ENCODE results near the gene DGKA. TPM values are rescaled to one million over a fixed set of nuclear protein-coding genes. Genes with fewer than 3 reads are reported as not detected.

The DGKA gene
- total and polyA plus RNA-seq, 2 experiments from 2014 or later: 16.1 to 24.6 TPM

- TF ChIP-seq, protein P1, sequence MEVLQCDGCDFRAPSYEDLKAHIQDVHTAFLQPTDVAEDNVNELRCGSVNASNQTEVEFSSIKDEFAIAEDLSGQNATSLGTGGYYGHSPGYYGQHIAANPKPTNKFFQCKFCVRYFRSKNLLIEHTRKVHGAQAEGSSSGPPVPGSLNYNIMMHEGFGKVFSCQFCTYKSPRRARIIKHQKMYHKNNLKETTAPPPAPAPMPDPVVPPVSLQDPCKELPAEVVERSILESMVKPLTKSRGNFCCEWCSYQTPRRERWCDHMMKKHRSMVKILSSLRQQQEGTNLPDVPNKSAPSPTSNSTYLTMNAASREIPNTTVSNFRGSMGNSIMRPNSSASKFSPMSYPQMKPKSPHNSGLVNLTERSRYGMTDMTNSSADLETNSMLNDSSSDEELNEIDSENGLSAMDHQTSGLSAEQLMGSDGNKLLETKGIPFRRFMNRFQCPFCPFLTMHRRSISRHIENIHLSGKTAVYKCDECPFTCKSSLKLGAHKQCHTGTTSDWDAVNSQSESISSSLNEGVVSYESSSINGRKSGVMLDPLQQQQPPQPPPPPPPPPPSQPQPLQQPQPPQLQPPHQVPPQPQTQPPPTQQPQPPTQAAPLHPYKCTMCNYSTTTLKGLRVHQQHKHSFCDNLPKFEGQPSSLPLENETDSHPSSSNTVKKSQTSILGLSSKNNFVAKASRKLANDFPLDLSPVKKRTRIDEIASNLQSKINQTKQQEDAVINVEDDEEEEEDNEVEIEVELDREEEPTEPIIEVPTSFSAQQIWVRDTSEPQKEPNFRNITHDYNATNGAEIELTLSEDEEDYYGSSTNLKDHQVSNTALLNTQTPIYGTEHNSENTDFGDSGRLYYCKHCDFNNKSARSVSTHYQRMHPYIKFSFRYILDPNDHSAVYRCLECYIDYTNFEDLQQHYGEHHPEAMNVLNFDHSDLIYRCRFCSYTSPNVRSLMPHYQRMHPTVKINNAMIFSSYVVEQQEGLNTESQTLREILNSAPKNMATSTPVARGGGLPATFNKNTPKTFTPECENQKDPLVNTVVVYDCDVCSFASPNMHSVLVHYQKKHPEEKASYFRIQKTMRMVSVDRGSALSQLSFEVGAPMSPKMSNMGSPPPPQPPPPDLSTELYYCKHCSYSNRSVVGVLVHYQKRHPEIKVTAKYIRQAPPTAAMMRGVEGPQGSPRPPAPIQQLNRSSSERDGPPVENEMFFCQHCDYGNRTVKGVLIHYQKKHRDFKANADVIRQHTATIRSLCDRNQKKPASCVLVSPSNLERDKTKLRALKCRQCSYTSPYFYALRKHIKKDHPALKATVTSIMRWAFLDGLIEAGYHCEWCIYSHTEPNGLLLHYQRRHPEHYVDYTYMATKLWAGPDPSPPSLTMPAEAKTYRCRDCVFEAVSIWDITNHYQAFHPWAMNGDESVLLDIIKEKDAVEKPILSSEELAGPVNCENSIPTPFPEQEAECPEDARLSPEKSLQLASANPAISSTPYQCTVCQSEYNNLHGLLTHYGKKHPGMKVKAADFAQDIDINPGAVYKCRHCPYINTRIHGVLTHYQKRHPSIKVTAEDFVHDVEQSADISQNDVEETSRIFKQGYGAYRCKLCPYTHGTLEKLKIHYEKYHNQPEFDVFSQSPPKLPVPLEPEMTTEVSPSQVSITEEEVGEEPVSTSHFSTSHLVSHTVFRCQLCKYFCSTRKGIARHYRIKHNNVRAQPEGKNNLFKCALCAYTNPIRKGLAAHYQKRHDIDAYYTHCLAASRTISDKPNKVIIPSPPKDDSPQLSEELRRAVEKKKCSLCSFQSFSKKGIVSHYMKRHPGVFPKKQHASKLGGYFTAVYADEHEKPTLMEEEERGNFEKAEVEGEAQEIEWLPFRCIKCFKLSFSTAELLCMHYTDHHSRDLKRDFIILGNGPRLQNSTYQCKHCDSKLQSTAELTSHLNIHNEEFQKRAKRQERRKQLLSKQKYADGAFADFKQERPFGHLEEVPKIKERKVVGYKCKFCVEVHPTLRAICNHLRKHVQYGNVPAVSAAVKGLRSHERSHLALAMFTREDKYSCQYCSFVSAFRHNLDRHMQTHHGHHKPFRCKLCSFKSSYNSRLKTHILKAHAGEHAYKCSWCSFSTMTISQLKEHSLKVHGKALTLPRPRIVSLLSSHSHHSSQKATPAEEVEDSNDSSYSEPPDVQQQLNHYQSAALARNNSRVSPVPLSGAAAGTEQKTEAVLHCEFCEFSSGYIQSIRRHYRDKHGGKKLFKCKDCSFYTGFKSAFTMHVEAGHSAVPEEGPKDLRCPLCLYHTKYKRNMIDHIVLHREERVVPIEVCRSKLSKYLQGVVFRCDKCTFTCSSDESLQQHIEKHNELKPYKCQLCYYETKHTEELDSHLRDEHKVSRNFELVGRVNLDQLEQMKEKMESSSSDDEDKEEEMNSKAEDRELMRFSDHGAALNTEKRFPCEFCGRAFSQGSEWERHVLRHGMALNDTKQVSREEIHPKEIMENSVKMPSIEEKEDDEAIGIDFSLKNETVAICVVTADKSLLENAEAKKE (CRISPR knock-in tag; IDR thresholded peaks at IDR 0.05): no peak
- no peak for TF ChIP-seq STAT1 (IDR thresholded peaks at IDR 0.05; ENCODE audit: unreplicated experiment)
- no peak for TF ChIP-seq NANOG (IDR thresholded peaks at IDR 0.05; ENCODE audit: borderline replicate concordance)
- TF ChIP-seq ZNF114 (CRISPR knock-in tag; IDR thresholded peaks at IDR 0.05): no peak
- TF ChIP-seq, protein P2, sequence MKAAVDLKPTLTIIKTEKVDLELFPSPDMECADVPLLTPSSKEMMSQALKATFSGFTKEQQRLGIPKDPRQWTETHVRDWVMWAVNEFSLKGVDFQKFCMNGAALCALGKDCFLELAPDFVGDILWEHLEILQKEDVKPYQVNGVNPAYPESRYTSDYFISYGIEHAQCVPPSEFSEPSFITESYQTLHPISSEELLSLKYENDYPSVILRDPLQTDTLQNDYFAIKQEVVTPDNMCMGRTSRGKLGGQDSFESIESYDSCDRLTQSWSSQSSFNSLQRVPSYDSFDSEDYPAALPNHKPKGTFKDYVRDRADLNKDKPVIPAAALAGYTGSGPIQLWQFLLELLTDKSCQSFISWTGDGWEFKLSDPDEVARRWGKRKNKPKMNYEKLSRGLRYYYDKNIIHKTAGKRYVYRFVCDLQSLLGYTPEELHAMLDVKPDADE (IDR thresholded peaks at IDR 0.05): no peak
- TF ChIP-seq EZH2 (IDR thresholded peaks at IDR 0.05; ENCODE audit: low read depth, unreplicated experiment): no peak
- TF ChIP-seq CTCF (conservative IDR thresholded peaks at IDR 0.05; ENCODE audit: low read depth in 2 of 2): no peak
- no peak for TF ChIP-seq POLR2AphosphoS5 (IDR thresholded peaks at IDR 0.05; ENCODE audit: low read depth)
- no peak for TF ChIP-seq CREB1 (CRISPR knock-in tag; IDR thresholded peaks at IDR 0.05; ENCODE audit: low read depth)
- no peak for TF ChIP-seq EZH2phosphoT487 (IDR thresholded peaks at IDR 0.05; ENCODE audit: unreplicated experiment)
- TF ChIP-seq, protein P3, sequence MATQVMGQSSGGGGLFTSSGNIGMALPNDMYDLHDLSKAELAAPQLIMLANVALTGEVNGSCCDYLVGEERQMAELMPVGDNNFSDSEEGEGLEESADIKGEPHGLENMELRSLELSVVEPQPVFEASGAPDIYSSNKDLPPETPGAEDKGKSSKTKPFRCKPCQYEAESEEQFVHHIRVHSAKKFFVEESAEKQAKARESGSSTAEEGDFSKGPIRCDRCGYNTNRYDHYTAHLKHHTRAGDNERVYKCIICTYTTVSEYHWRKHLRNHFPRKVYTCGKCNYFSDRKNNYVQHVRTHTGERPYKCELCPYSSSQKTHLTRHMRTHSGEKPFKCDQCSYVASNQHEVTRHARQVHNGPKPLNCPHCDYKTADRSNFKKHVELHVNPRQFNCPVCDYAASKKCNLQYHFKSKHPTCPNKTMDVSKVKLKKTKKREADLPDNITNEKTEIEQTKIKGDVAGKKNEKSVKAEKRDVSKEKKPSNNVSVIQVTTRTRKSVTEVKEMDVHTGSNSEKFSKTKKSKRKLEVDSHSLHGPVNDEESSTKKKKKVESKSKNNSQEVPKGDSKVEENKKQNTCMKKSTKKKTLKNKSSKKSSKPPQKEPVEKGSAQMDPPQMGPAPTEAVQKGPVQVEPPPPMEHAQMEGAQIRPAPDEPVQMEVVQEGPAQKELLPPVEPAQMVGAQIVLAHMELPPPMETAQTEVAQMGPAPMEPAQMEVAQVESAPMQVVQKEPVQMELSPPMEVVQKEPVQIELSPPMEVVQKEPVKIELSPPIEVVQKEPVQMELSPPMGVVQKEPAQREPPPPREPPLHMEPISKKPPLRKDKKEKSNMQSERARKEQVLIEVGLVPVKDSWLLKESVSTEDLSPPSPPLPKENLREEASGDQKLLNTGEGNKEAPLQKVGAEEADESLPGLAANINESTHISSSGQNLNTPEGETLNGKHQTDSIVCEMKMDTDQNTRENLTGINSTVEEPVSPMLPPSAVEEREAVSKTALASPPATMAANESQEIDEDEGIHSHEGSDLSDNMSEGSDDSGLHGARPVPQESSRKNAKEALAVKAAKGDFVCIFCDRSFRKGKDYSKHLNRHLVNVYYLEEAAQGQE (IDR thresholded peaks at IDR 0.05; ENCODE audit: unreplicated experiment): no peak
Measured at GRCh38 chr12:55931317-55931779, 386 bp downstream of the DGKA start (continued).

Measured in GM23338 (cell line).